ENCODE measurements around the gene CDCA7.
"Not testable (repeated sequence)": the region's sequence is repeated elsewhere in the genome, so short reads cannot be mapped to it uniquely, and the experiment has no call there.

The CDCA7 gene

GRCh38 chr2:173407176-173407575 is 52.5 kb downstream of the CDCA7 start:
- no peak for DNase-seq

- DNase-seq, result no peak
These were observed 53.0 kb downstream of the CDCA7 start for GRCh38 chr2:173407646-173408045.

- DNase-seq, result no peak
These were observed 55.9 kb downstream of the CDCA7 start for GRCh38 chr2:173410579-173410978.

- no peak for DNase-seq
These were observed 58.0 kb downstream of the CDCA7 start for GRCh38 chr2:173412628-173413027.

GRCh38 chr2:173414823-173415322 is 60.2 kb downstream of the CDCA7 start:
- DNase-seq, result no peak

GRCh38 chr2:173415431-173416381 is 61.0 kb downstream of the CDCA7 start:
- no peak for DNase-seq

GRCh38 chr2:173416415-173417152 is 61.9 kb downstream of the CDCA7 start:
- not testable (repeated sequence) for DNase-seq

- DNase-seq, result no peak
These were observed 62.7 kb downstream of the CDCA7 start for GRCh38 chr2:173417341-173417740.

GRCh38 chr2:173417802-173418201 is 63.1 kb downstream of the CDCA7 start:
- DNase-seq, result no peak
